ENCODE data around the gene ABCB6. TPM values are rescaled to one million over a fixed set of nuclear protein-coding genes. Genes with fewer than 3 reads are reported as not detected.

Gene ABCB6
- total and polyA plus RNA-seq, 2 experiments from 2014 or later: 37.7 to 59.5 TPM

GRCh38 chr2:219213026-219213415, 5.7 kb downstream of the ABCB6 start:
- peaks cover 3% of the 10 kb centered on the region for H4K20me1 ChIP-seq (ENCODE audit: insufficient read depth, poor library complexity, severe bottlenecking)
- H3K27me3 ChIP-seq: no peaks in the 10 kb centered on the region
- H3K4me3 ChIP-seq: no peak overlapping the region
- TF ChIP-seq EZH2phosphoT487 (IDR thresholded peaks at IDR 0.05; ENCODE audit: low read depth, severe bottlenecking, unreplicated experiment) (no peak), CTCF (IDR thresholded peaks at IDR 0.05; ENCODE audit: poor library complexity) (no peak), EZH2 (IDR thresholded peaks at IDR 0.05; ENCODE audit: borderline replicate concordance) (no peak)
- no peak for DNase-seq (ENCODE audit: low spot score)
- H3K79me2 ChIP-seq: peaks cover 13% of the 10 kb centered on the region
- no peaks in the 10 kb centered on the region for H3K9me3 ChIP-seq (ENCODE audit: low read depth)
- no peaks in the 10 kb centered on the region for H3K9me2 ChIP-seq (replicated peaks; ENCODE audit: insufficient read depth)
- WGBS (ENCODE audit: low lambda C conversion rate, missing lambda C conversion rate): 91% methylated on average over 8 of the region's 8 CpGs
- H3K4me2 ChIP-seq: no peak overlapping the region
- H3K27ac ChIP-seq: no peak overlapping the region
- peaks cover 5% of the 10 kb centered on the region for H3K4me1 ChIP-seq (ENCODE audit: insufficient read depth)
- H2AFZ ChIP-seq: no peak overlapping the region
- H3K36me3 ChIP-seq (replicated peaks; ENCODE audit: insufficient read depth, low read depth): no peaks in the 10 kb centered on the region

GRCh38 chr2:219210886-219211362, 7.8 kb downstream of the ABCB6 start:
- no peaks in the 10 kb centered on the region for H3K9me2 ChIP-seq (replicated peaks; ENCODE audit: insufficient read depth)
- WGBS (ENCODE audit: low lambda C conversion rate, missing lambda C conversion rate): 95% methylated on average over 9 of the region's 9 CpGs
- peaks cover 18% of the 10 kb centered on the region for H3K4me1 ChIP-seq (ENCODE audit: insufficient read depth)
- H3K79me2 ChIP-seq: peaks cover 6% of the 10 kb centered on the region
- H3K4me2 ChIP-seq: no peak overlapping the region
- TF ChIP-seq EZH2phosphoT487 (IDR thresholded peaks at IDR 0.05; ENCODE audit: low read depth, severe bottlenecking, unreplicated experiment): no peak
- no peak overlapping the region for H3K27ac ChIP-seq
- H4K20me1 ChIP-seq (ENCODE audit: insufficient read depth, poor library complexity, severe bottlenecking): peaks cover 3% of the 10 kb centered on the region
- no peak overlapping the region for H2AFZ ChIP-seq
- no peaks in the 10 kb centered on the region for H3K36me3 ChIP-seq (replicated peaks; ENCODE audit: insufficient read depth, low read depth)
- H3K4me3 ChIP-seq: no peak overlapping the region
- no peak for DNase-seq (ENCODE audit: low spot score)
- no peaks in the 10 kb centered on the region for H3K9me3 ChIP-seq (ENCODE audit: low read depth)
- H3K27me3 ChIP-seq: no peaks in the 10 kb centered on the region

- 96% methylated on average over 24 of the region's 24 CpGs for WGBS (ENCODE audit: low lambda C conversion rate, missing lambda C conversion rate)
- Histone ChIP-seq H3K27ac (no peak overlapping the region), H3K9me3 (ENCODE audit: low read depth) (no peaks in the 10 kb centered on the region), H3K4me3 (no peak overlapping the region), H3K4me2 (no peak overlapping the region), H3K79me2 (peaks cover 6% of the 10 kb centered on the region), H3K4me1 (ENCODE audit: insufficient read depth) (peaks cover 20% of the 10 kb centered on the region), H3K27me3 (no peaks in the 10 kb centered on the region), H3K9me2 (replicated peaks; ENCODE audit: insufficient read depth) (no peaks in the 10 kb centered on the region), H4K20me1 (ENCODE audit: insufficient read depth, poor library complexity, severe bottlenecking) (peaks cover 3% of the 10 kb centered on the region), H3K36me3 (replicated peaks; ENCODE audit: insufficient read depth, low read depth) (no peaks in the 10 kb centered on the region), H2AFZ (no peak overlapping the region)
- no peak for TF ChIP-seq EZH2 (IDR thresholded peaks at IDR 0.05; ENCODE audit: borderline replicate concordance)
- no peak for TF ChIP-seq EZH2phosphoT487 (IDR thresholded peaks at IDR 0.05; ENCODE audit: low read depth, severe bottlenecking, unreplicated experiment)
- TF ChIP-seq CTCF (IDR thresholded peaks at IDR 0.05; ENCODE audit: poor library complexity): no peak
- DNase-seq (ENCODE audit: low spot score): no peak
Measured at GRCh38 chr2:219210196-219210885, 8.4 kb downstream of the ABCB6 start.

Data from hepatocyte (in vitro differentiated cells).